ENCODE data around the gene IKZF5.

The IKZF5 gene

GRCh38 chr10:122974543-122975064 lies 34.0 kb downstream of the IKZF5 start:
- no peak for DNase-seq (ENCODE audit: extremely low read depth, insufficient read length)

DNA sequence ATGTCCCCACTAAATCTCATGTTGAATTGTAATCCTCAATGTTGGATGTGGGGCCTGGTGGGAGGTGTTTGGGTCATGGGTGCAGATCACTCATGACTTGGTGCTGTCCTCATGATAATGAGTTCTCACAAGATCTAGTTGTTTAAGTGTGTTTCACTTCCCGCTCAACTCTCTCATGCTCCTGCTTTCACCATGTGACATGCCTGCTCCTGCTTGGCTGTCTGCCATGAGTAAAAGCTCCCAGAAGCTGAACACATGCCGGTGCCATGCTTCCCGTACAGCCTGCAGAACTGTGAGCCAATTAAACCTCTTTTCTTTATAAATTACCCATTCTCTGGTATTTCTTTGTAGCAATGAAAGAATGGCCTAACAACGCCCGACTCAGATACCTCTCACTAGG lies 34.6 kb downstream of the IKZF5 start:
- no peak for TF ChIP-seq CTCF (IDR thresholded peaks at IDR 0.05; ENCODE audit: insufficient read depth, low read length, poor library complexity, severe bottlenecking)
- no peak for DNase-seq (ENCODE audit: extremely low read depth, insufficient read length)
- H3K36me3 ChIP-seq (ENCODE audit: control insufficient read depth, insufficient read depth, low read length) = no peaks in the 10 kb centered on the region
- H3K27me3 ChIP-seq (replicated peaks; ENCODE audit: control insufficient read depth, insufficient read depth, low read length) = no peaks in the 10 kb centered on the region
- H3K4me3 ChIP-seq (replicated peaks; ENCODE audit: low read depth, low read length) = no peak overlapping the region

More at GRCh38 chr10:122974543-122975064, 34.0 kb downstream of the IKZF5 start:
- Histone ChIP-seq H3K27me3 (replicated peaks; ENCODE audit: control insufficient read depth, insufficient read depth, low read length) (no peaks in the 10 kb centered on the region), H3K4me3 (replicated peaks; ENCODE audit: low read depth, low read length) (no peak overlapping the region), H3K36me3 (ENCODE audit: control insufficient read depth, insufficient read depth, low read length) (no peaks in the 10 kb centered on the region)
- TF ChIP-seq CTCF (IDR thresholded peaks at IDR 0.05; ENCODE audit: insufficient read depth, low read length, poor library complexity, severe bottlenecking) = no peak

GRCh38 chr10:122968698-122969097 lies 39.9 kb downstream of the IKZF5 start:
- H3K27me3 ChIP-seq (replicated peaks; ENCODE audit: control insufficient read depth, insufficient read depth, low read length) = no peaks in the 10 kb centered on the region
- no peak for TF ChIP-seq CTCF (IDR thresholded peaks at IDR 0.05; ENCODE audit: insufficient read depth, low read length, poor library complexity, severe bottlenecking)
- DNase-seq (ENCODE audit: extremely low read depth, insufficient read length) = no peak
- no peaks in the 10 kb centered on the region for H3K36me3 ChIP-seq (ENCODE audit: control insufficient read depth, insufficient read depth, low read length)
- H3K4me3 ChIP-seq (replicated peaks; ENCODE audit: low read depth, low read length) = no peak overlapping the region

GRCh38 chr10:122966879-122967278 lies 41.7 kb downstream of the IKZF5 start:
- DNase-seq (ENCODE audit: extremely low read depth, insufficient read length) = no peak

GRCh38 chr10:122962405-122962804 lies 46.2 kb downstream of the IKZF5 start:
- Histone ChIP-seq H3K27me3 (replicated peaks; ENCODE audit: control insufficient read depth, insufficient read depth, low read length) (no peaks in the 10 kb centered on the region), H3K36me3 (ENCODE audit: control insufficient read depth, insufficient read depth, low read length) (no peaks in the 10 kb centered on the region), H3K4me3 (replicated peaks; ENCODE audit: low read depth, low read length) (no peak overlapping the region)
- no peak for TF ChIP-seq CTCF (IDR thresholded peaks at IDR 0.05; ENCODE audit: insufficient read depth, low read length, poor library complexity, severe bottlenecking)
- DNase-seq (ENCODE audit: extremely low read depth, insufficient read length) = no peak

More at GRCh38 chr10:122966879-122967278, 41.7 kb downstream of the IKZF5 start:
- Histone ChIP-seq H3K36me3 (ENCODE audit: control insufficient read depth, insufficient read depth, low read length) (no peaks in the 10 kb centered on the region), H3K27me3 (replicated peaks; ENCODE audit: control insufficient read depth, insufficient read depth, low read length) (no peaks in the 10 kb centered on the region), H3K4me3 (replicated peaks; ENCODE audit: low read depth, low read length) (no peak overlapping the region)
- TF ChIP-seq CTCF (IDR thresholded peaks at IDR 0.05; ENCODE audit: insufficient read depth, low read length, poor library complexity, severe bottlenecking) = no peak

DNA sequence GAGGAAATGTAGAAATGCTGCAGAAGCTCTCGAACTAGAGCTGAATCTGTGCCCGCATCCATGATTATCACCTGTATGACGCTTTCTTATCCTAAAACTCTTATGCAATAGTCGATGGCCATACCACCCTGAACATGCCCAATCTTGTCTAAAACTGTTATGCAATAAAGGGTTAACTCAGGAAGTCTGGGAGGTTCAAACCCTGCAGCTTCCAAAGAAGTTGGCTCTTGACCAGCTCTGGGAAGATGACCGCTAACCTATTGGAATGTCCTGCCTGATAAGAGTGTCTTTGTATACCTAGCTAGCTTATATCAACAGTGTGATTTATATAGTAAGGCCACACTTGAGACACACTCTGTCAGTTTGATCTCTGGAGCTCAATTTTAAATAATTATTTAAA lies 51.1 kb downstream of the IKZF5 start:
- TF ChIP-seq CTCF (IDR thresholded peaks at IDR 0.05; ENCODE audit: insufficient read depth, low read length, poor library complexity, severe bottlenecking) = no peak
- Histone ChIP-seq H3K27me3 (replicated peaks; ENCODE audit: control insufficient read depth, insufficient read depth, low read length) (no peaks in the 10 kb centered on the region), H3K4me3 (replicated peaks; ENCODE audit: low read depth, low read length) (no peak overlapping the region)

More for the DNA sequence above, 51.1 kb downstream of the IKZF5 start:
- H3K36me3 ChIP-seq (ENCODE audit: control insufficient read depth, insufficient read depth, low read length) = no peaks in the 10 kb centered on the region
- no peak for DNase-seq (ENCODE audit: extremely low read depth, insufficient read length)

All from GM06990 (cell line).